Activated naive CD4-positive, alpha-beta T cell (primary cell): ENCODE measurements around the gene OR52E2.
"Not testable (repeated sequence)": the region's sequence is repeated elsewhere in the genome, so short reads cannot be mapped to it uniquely, and the experiment has no call there.

Experiments
- DNase-seq, 4 experiments: peaks; one replicate each; lab custom pipeline; 2025; lab: John Stamatoyannopoulos, UW

Gene OR52E2

DNA sequence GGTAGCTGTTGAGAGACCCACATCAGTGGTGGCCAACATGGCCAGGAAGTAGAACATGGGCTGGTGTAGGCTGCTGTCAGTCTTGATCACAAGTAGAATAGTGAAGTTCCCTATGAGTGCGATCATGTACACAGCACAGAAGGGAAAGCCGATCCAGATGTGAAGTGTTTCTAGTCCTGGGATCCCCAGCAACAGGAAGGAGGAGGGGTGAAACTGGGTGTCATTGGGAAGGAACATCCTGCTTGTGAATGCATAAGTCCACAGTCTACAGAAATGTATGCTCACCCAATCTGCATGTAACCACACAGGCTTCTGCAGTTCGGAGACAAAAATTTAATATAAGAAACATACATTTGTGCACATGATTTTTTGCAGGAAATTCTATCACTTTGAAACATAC, at the start of gene OR52E2:
Gene OR52E2, minus strand, starts transcription at position 237 of the 400 bp plus-strand sequence. Its CDS starts 0 bp downstream, at position 237.
- DNase-seq, result no peak

DNA sequence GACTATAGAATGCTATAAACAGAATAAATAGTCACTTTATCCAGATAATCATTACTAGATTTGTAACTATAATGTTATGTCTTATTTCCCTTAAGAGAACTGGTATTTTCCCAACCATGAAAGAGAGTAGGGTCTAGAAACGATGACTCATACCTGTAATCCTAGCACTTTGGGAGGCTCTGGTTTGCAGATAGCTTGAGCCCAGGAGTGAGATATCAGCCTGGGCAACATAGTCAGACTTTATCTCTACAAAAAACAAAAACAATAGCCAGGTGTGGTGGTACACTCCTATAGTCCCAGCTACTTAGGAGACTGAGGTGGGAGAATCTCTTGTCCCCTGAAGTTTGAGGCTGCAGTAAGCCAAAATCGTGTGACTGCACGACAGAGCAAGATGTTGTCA, 47.9 kb upstream of the OR52E2 start:
- DNase-seq, result no peak

DNA sequence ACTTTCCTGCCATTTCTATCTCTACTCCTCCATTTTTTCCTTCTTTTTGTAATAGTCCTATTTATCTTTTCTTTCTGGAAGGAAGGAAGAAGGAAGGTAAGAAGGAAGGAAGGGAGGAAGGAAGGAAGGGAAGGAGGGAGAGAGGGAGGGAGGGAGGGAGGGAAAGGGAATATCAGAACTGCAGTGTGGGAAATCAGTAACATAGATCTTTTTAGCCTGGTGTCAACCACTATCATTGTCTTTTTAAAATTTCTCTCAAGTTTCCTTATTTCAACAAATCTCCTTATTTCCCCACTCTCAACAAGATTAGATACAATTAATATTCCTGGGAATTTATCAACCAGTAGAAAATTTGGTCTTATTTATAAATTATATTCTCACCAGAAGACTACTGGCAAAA, 43.6 kb upstream of the OR52E2 start:
- DNase-seq, result no peak

DNA sequence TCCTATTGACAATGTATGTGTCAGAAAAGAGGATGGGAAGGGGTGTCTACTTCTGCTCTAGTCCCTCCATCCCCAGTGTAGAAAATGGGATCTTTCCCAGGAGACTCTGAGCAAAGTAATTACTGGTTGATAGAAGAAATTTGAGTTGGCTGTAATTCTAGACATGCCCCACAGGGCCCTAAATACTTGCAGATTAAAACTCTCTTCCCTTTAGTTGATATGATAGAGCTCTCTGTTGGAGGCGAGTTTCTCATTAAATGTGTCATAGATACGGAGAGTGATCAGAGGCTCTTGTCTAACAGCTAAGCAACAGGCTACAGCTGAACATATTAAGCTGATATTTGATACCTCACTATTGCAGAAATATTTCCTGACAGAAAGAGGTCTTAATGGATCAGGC, 42.8 kb upstream of the OR52E2 start:
- no peak for DNase-seq

DNA sequence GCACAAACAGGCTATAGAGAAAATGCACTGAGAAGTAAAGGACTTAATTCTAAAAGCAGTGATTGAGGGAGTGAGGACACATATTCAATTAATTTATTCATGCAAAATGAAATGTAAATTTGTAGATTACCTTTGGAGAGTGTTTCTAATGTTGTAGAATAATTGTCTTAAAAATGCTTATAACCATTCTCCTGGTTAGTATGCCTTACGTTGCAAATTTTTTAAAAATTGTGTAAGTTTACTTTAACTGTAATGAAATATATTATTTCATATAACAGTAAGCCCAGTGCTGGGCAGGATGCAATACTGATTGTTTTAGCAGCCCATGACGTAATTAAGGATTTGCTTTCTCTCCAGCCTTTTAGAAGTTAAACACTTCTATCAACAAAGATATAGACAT, 36.6 kb upstream of the OR52E2 start:
- DNase-seq, result no peak

DNA sequence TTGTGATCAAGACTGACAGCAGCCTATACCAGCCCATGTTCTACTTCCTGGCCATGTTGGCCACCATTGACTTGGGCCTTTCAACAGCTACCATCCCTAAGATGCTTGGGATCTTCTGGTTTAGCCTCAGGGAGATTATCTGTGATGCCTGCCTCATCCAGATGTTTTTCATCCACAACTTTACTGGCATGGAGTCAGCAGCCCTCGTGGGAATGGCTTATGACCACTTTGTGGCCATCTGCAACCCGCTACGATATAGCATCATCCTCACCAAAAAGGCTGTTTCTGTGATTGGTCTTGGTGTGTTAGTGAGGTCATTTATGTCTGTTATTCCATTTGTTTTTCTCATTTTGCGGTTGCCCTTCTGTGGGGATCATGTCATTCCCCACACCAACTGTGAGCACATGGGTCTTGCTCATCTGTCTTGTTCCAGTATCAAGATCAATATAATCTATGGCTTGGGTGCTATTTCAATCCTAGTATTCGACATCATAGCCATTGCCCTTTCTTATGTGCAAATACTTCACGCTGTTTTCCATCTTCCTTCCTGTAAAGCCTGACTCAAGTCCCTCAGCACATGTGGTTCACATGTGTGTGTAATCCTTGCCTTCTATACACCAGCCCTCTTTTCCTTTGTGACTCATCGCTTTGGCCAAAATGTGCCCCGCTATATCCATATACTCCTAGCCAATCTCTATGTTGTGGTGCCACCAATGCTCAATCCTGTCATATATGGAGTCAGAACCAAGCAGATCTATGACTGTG, 33.6 kb upstream of the OR52E2 start:
- DNase-seq, result no peak

DNA sequence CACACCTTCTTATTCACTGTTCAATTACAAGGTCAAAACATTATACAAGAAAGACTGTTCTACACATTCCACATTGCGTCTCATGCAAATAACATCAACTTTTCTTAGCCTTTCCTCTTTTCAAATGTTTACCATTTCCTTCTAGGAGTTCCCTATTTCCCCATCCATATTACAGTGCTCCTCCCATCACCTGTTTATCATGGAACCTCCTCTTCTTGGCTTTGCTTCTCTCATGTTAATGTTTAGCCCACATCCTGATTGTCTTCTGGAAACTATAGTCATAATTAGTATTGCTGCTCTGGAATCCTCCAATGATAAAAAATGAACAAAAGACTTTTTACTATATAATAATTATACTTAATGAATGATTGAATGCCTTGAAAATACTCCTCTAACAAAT, 31.2 kb upstream of the OR52E2 start:
- DNase-seq, result no peak

DNA sequence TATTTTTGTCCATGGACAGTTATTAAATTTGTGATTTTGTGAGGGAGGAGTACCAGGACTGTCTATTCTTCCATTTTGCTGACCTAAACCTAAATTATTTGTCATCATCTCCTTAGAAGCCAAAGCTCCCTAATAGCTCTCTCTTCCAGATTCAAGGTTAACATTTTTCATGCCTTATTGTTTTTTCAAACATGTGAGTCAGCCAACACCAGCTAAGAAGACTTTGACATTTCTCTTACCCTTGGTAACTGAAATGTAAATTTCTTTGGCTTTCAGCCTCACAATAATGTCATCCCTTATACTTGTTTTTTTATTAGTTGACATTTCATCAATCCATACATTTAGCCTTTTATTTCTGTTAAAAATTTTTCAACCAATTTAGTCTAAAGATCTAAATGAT, 29.1 kb upstream of the OR52E2 start:
- no peak for DNase-seq

DNA sequence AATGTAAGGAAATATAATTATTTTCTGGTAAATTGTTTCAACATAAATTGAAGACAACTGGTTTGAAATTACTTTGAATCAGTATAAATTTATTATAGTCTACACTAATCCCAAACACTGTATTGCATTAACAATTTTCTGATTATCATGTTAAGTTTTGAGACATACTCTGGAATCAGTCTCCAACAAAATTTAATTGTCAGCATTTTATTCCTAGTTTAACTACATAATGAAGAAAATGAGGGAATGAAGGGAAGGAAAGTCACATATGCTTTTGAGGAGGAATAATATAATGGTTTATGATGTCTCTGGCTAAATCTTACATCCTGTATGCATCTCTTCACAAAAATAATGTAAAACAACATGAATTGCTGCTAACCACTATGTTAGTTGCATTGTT, 24.2 kb upstream of the OR52E2 start:
- no peak for DNase-seq

DNA sequence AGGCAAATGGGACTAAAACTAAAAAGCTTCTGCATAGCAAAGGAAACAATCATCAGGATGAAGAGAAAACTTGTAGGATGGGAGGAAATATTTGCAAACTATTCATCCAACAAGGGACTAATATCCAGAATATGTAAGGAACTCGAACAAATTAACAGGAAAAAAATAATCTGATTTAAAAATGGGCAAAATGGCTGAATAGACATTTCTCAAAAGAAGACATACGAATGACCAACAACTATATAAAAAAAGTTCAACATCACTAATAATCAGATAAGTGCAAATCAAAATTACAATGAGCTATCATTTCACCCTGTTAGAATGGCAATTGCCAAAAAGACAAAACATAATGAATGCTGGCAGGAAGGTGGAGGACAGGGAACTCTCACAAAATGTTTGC, 22.0 kb upstream of the OR52E2 start:
- no peak for DNase-seq

DNA sequence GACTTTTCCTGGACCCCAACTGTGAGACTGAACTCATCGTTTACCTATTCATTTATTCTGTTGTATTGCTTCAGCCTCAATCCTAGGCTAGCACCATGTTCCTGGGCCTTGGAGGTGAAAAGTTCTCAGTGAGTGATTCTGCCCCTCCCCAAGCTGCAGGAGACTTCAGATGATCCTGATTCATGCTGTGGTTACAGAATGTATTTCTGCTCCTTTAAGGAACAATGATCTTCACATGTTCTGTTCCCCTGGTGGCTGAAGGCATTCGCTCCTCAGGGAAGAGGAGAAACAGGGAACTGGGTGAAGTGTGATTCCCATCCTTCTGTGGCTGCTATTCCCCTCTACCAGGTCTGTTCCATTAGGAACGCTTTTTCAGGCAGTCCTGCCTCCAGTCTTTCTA, 12.4 kb upstream of the OR52E2 start:
- no peak for DNase-seq

DNA sequence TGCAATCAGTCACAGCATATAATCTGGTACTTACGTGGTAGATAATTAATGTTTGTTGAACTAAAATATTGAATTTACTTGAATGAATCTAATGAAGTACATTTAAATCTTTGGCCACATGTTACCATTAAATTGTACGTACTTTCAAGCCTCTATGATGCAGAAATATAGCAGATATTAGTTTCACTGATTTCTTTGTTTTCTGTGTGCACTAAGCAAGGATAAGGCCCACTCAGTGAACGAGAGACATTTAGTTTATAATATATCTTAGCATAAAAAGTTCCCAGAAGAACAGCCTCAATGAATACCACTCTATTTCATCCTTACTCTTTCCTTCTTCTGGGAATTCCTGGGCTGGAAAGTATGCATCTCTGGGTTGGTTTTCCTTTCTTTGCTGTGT, 9.8 kb upstream of the OR52E2 start, which contains the start of gene OR52E1:
Gene OR52E1, plus strand, starts transcription at position 301 of the 400 bp plus-strand sequence.
- DNase-seq, result no peak

DNA sequence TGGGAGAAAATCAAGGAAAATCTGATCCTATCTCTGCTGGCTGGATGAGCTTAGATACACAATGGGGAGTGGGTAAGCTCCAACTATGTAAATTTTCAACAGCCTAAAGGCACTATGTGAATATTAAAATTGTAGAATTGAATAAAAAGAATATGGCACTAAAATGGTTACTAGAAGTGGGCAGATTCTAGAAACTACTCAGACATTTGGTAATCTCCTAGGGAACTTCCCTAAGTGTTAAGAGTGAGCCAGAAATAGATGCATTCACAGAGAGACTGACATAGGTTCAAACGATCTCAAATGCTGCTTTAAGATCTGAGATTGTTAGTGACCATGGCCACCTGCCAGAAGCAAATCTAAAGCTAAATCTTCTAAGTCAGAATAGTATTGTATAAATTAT, 5.6 kb upstream of the OR52E2 start:
- DNase-seq, result no peak

DNA sequence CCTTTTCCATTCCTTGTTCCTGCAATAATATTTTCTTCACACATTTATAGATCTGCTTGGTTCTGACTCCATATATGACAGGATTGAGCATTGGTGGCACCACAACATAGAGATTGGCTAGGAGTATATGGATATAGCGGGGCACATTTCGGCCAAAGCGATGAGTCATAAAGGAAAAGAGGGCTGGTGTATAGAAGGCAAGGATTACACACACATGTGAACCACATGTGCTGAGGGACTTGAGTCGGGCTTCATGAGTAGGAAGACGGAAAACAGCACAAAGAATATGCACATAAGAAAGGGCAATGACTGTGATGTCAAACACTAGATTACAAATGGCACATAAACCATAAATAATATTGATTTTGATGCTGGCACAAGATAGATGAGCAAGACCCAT, 748 bp downstream of the OR52E2 start:
- DNase-seq, result not testable (repeated sequence)

DNA sequence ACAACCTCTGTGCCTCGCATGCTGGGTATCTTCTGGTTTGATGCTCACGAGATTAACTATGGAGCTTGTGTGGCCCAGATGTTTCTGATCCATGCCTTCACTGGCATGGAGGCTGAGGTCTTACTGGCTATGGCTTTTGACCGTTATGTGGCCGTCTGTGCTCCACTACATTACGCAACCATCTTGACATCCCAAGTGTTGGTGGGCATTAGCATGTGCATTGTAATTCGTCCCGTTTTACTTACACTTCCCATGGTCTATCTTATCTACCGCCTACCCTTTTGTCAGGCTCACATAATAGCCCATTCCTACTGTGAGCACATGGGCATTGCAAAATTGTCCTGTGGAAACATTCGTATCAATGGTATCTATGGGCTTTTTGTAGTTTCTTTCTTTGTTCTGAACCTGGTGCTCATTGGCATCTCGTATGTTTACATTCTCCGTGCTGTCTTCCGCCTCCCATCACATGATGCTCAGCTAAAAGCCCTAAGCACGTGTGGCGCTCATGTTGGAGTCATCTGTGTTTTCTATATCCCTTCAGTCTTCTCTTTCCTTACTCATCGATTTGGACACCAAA, 12.6 kb downstream of the OR52E2 start:
- DNase-seq, result no peak

DNA sequence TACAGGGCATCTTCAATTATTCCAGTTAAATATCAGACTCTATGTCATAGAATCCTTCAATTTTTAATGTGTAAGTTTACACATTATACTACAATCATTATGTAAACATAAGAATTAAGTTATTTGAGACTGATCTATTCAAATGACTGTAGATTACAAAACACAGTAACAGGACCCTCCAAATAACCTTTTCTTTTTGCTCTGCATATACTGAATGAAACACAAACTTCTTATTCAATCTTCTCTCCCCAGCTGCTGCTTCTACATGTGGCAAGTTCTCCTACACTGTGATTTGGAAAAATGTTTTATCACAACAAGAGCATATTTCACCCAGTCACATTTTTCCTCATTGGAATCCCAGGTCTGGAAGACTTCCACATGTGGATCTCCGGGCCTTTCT, 13.2 kb downstream of the OR52E2 start, which contains the start of gene OR52J3:
Gene OR52J3, plus strand, starts transcription at position 301 of the 400 bp plus-strand sequence. Its CDS starts 0 bp downstream, at position 301.
- no peak for DNase-seq

DNA sequence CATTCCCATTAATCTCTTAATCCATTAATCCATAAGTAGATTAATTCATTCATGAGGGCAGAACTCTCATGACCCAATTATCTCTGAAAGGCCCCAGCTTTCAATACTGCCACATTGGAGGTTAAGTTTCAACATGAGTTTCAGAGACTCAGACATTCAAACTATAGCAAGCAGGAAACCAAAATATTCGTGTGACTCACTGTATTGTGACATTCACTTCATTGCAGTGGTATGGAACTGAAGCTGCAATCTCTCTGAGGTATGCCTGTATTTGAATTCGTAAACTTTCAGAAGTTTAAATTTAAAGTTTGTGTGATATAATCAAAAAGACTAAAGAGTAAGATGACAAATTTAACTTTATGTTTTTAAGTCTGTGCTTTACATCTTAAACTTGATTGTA, 16.0 kb downstream of the OR52E2 start:
- no peak for DNase-seq

DNA sequence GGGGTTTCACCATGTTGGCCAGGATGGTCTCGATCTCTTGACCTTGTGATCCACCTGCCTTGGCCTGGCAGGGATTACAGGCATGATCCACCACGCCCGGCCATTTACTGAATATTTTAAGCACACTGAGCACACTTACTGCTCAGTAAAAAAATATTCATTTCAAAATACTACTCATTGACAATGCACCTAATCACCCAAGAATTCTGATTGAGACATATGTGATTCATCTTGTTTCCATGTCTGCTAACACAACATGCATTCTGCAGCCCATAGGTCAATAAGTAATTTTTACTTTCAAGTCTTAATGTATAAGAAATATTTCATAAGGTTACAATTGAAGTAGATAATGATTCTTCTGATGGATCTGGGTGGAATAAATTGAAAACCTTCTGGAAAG, 17.3 kb downstream of the OR52E2 start:
- no peak for DNase-seq

DNA sequence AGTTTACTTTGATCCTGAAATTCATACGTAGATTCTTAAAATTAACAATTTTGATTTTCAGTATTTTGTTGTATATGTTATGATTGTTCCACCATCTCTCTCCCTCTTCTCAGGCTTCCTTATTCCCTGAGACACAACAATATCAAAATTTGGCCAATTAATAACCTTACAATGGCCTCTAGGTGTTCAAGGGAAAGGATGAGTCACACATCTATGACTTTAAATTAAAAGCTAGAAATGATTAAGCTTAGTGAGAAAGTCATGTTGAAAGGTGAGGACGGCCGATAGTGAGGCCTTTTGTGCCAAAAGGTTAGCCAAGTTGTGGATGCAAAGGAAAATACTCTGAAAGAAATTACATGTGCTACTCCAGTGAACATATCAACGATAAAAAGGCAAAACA, 18.6 kb downstream of the OR52E2 start:
- DNase-seq, result no peak

DNA sequence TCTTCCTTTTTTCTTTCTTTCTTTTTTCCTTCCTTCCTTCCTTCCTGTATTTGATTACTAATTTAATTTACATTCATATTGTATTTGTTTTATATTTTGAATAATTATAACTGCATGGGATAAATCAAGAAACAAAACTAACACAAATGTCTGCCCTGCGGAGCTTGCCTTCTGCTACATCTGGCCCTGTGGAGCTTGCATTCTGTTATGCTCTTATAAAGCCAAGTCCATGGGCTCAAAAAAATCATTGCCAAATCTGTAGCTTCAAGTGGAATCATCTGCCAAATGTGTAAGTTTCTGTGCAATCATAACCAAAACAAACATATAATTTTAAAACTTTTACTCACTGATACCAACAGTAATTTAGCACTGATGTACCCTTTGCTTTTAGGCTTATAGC, 21.1 kb downstream of the OR52E2 start:
- DNase-seq, result no peak

DNA sequence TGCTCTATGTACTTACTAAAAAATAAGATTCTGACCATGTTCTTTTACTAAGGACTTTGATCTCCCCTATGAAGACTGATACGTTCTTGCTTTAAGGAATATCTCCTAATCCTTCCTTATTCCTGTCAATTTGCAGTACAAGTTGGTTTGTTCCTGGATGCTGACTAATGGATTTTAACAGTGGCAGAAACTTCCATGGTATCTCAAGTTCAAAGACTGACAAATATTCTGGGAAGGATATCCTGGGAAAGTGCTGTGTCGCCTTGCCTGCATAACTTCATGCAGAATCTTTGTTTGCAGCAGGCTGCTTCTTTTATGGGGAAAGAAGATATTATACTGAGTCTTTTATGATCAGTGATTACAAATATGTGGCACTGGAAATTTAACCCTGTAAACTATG, 21.5 kb downstream of the OR52E2 start:
- no peak for DNase-seq

DNA sequence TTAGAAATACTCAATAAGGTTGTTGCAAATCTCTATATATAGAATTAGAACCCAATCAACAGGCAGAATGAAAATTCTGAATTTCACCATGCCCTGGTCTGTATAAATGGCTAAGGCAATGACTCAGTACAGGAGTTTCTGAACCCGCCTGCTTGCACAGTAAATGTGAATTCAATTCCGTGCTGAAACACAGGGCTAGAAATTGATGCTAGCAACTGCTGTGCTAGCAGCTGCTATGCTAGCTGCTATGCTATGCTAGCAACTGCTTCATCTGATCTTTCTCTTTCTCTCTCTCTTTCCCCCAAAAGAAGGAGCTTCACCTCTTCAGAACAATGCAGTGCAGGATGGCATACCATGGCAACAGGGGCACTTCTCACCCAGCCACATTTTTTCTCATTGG, 22.8 kb downstream of the OR52E2 start:
- DNase-seq, result no peak

DNA sequence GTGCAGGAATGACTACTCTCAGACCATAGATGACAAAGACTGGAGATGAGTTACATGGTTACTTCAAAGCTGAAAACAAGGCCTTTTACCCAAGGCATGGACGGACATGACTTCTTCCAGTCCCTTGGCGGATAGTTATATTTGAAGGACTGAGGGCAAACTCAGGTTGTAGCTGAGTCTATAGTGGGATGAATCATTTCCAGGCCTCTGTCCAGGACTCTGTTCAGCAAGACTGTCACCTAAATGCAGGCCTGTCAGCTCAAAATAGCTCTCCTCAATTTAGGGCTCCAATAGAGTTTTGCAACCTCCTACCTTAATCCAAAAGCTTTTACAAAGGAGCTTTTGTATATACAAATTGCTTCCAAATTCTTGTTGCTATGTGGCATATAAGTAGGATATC, 37.4 kb downstream of the OR52E2 start:
- DNase-seq, result no peak

DNA sequence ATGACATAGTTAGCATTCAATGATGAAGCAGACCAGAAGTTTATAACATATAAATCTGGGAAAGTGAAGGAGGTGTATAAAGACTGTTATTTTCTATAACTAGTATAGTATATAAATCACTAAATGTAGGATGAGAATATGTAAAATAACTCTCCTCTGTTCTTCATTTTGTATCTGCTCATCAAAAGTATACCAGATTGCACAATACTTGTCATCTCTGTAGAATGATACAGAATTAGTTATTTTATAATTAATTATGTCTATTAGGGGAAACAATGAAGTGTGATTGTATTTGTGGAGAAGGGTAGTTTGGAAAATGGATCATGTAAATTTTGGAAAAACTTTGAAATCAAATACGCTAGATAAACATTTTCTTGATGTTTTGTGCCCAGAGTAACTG, 46.4 kb downstream of the OR52E2 start:
- no peak for DNase-seq
